Measurements from ENCODE around the gene PIP5K1A. TPM values are rescaled to one million over a fixed set of nuclear protein-coding genes. Genes with fewer than 3 reads are reported as not detected.

Gene PIP5K1A
- total and polyA plus RNA-seq, 2 of the 8 experiments (the other 6 are each of a cell fraction or from before 2014, with no cell fraction given): 87.5 to 105 TPM

DNA sequence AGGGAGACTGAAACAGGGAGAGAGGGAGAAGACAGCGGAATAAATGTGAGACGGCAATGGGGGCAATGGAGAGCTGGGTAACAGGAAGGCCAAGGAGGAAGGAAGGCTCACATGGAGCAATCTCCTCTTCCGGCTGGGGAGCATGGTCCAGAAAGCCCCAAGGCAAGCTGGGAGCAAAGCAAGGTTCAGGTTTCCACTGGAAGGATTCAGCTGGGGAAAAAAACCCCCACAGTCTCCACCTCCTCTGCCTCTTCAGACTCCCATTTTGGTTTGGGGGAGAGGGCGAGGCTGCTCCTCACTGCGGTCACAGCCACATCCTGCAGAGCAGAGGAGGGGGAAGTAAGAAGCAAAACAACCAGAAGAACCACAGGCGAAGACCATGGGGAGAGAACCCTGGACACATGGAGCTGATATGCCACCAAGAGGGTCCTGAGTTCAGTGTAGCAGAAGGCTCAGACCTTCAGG, 41.3 kb upstream of the PIP5K1A start:
- POLR2A ChIA-PET (ENCODE audit: partially characterized antibody): interaction anchor here (0.6 to 2.0 kb wide), 6 partner anchors 8 to 59 kb away, joined by 3 to 6 read pairs (median 4); partner anchors contain the start of gene SEMA6C
- H3K4ac ChIP-seq (replicated peaks; ENCODE audit: insufficient read length, low read depth, low read length): no peak overlapping the region
- H2AFZ ChIP-seq (ENCODE audit: low read length): no peak overlapping the region
- H3K14ac ChIP-seq (ENCODE audit: insufficient read length): no peak overlapping the region
- no peaks in the 10 kb centered on the region for H3K9me3 ChIP-seq (ENCODE audit: insufficient read depth in 2 of 2, low read depth in 1 of 2, low read length in 1 of 2)
- H2BK12ac ChIP-seq (ENCODE audit: low read depth, low read length): no peak overlapping the region
- no peak overlapping the region for H3K4me3 ChIP-seq (ENCODE audit: extremely low read depth in 1 of 4, insufficient read depth in 2 of 4, low read depth in 3 of 4, low read length in 4 of 4)
- H2BK120ac ChIP-seq (replicated peaks; ENCODE audit: low read depth, low read length): no peak overlapping the region
- H4K5ac ChIP-seq (ENCODE audit: insufficient read length, low read depth, low read length): no peak overlapping the region
- CTCF ChIA-PET (ENCODE audit: partially characterized antibody): interaction anchor here (0.5 to 11.8 kb wide), 27 partner anchors 9 to 819 kb away, joined by 3 to 285 read pairs (median 4); partner anchors contain the start of genes C1orf56, GABPB2, MINDY1 and PI4KB
- H3K4me1 ChIP-seq (replicated peaks in 1 of 4; ENCODE audit: control insufficient read depth in 3 of 4, insufficient read depth in 4 of 4, low read length in 3 of 4): no peaks in the 10 kb centered on the region
- H3K79me2 ChIP-seq (ENCODE audit: control insufficient read depth in 1 of 2, insufficient read depth in 2 of 2, low read length in 2 of 2): no peaks in the 10 kb centered on the region
- H4K20me1 ChIP-seq (replicated peaks in 1 of 2; ENCODE audit: control insufficient read depth in 1 of 2, insufficient read depth in 2 of 2, low read length in 2 of 2): no peaks in the 10 kb centered on the region
- 84% methylated on average over 6 of the region's 6 CpGs; no CpG with 5 or more reads in 1 of the 2 experiments for WGBS, 2 experiments (ENCODE audit: extremely low coverage in 1 of 2, insufficient coverage in 1 of 2, insufficient read length in 1 of 2, insufficient replicate concordance in 2 of 2, low coverage in 1 of 2, low lambda C conversion rate in 2 of 2, missing lambda C conversion rate in 1 of 2)
- FAIRE-seq: no peak
- H2BK20ac ChIP-seq (ENCODE audit: low read length): no peak overlapping the region
- no peak overlapping the region for H3K18ac ChIP-seq (ENCODE audit: extremely low read depth, low read length)
- no peak overlapping the region for H4K8ac ChIP-seq (ENCODE audit: extremely low read depth, insufficient read depth, low read length)
- no peaks in the 10 kb centered on the region for H3K27me3 ChIP-seq (replicated peaks in 1 of 4; ENCODE audit: control insufficient read depth in 3 of 4, extremely low read depth in 1 of 4, insufficient read depth in 3 of 4, low read length in 3 of 4)
- no peak overlapping the region for H3K9ac ChIP-seq (replicated peaks in 1 of 4; ENCODE audit: extremely low read depth in 1 of 4, low read depth in 3 of 4, low read length in 3 of 4)
- H3K56ac ChIP-seq (replicated peaks; ENCODE audit: insufficient read length, low read depth, low read length): no peak overlapping the region
- no peaks in the 10 kb centered on the region for H3K79me1 ChIP-seq (ENCODE audit: low read depth, low read length)
- H3K23ac ChIP-seq (ENCODE audit: insufficient read length): no peak overlapping the region
- peaks cover 0 to 18% (median 6%) of the 10 kb centered on the region in 4 experiments; a peak in 4 of 8 replicates for H3K36me3 ChIP-seq (ENCODE audit: control insufficient read depth in 2 of 4, insufficient read depth in 4 of 4, low read length in 3 of 4)
- no peak overlapping the region for H2BK5ac ChIP-seq (ENCODE audit: low read depth, low read length)
- H3K27ac ChIP-seq (ENCODE audit: low read depth, low read length): no peak overlapping the region
- no peak overlapping the region for H4K91ac ChIP-seq (replicated peaks; ENCODE audit: insufficient read length, low read length)
- H3K4me2 ChIP-seq (ENCODE audit: insufficient read depth in 1 of 2, low read depth in 2 of 2, low read length in 2 of 2): no peak overlapping the region
- H2AK5ac ChIP-seq (ENCODE audit: low read depth, low read length): no peak overlapping the region
- H2BK15ac ChIP-seq (ENCODE audit: low read length): no peak overlapping the region
- no peaks in the 10 kb centered on the region for H3K23me2 ChIP-seq (ENCODE audit: low read depth, low read length)
- DNase-seq (ENCODE audit: low read depth in 1 of 2, low spot score in 2 of 2): no peak
- TF ChIP-seq MAFK (IDR thresholded peaks at IDR 0.05; ENCODE audit: low read depth, low read length): no peak
- no peak for TF ChIP-seq JUN (IDR thresholded peaks at IDR 0.05; ENCODE audit: low read depth, low read length)
- TF ChIP-seq SRF (IDR thresholded peaks at IDR 0.05; ENCODE audit: low read depth, low read length): no peak
- no peak for TF ChIP-seq TEAD4 (IDR thresholded peaks at IDR 0.05; ENCODE audit: low read depth, low read length)
- no peak for TF ChIP-seq TBP (IDR thresholded peaks at IDR 0.05; ENCODE audit: low read depth, low read length)
- TF ChIP-seq GABPA (IDR thresholded peaks at IDR 0.05; ENCODE audit: borderline replicate concordance, insufficient read depth, low read length): no peak
- TF ChIP-seq, protein P1, sequence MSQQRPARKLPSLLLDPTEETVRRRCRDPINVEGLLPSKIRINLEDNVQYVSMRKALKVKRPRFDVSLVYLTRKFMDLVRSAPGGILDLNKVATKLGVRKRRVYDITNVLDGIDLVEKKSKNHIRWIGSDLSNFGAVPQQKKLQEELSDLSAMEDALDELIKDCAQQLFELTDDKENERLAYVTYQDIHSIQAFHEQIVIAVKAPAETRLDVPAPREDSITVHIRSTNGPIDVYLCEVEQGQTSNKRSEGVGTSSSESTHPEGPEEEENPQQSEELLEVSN (IDR thresholded peaks at IDR 0.05): no peak
- no peak for TF ChIP-seq CBX8 (IDR thresholded peaks at IDR 0.05; ENCODE audit: borderline replicate concordance, low read depth, low read length)
- TF ChIP-seq SP2 (IDR thresholded peaks at IDR 0.05; ENCODE audit: low read length): no peak
- no peak for TF ChIP-seq CHD1 (IDR thresholded peaks at IDR 0.05; ENCODE audit: low read depth, low read length)
- TF ChIP-seq CHD2 (IDR thresholded peaks at IDR 0.05; ENCODE audit: low read length): no peak
- TF ChIP-seq JUND (IDR thresholded peaks at IDR 0.05; ENCODE audit: low read length): no peak
- TF ChIP-seq NRF1 (IDR thresholded peaks at IDR 0.05; ENCODE audit: low read depth, low read length): no peak
- TF ChIP-seq KDM1A (IDR thresholded peaks at IDR 0.05; ENCODE audit: borderline replicate concordance, low read length): no peak

All from H1 (cell line).